PC-3 (cell line): ENCODE results near the gene TBX3. TPM values are rescaled to one million over a fixed set of nuclear protein-coding genes. Genes with fewer than 3 reads are reported as not detected.

Experiments used
- ATAC-seq: fragments of 200-7000 bp; cut with Tn5 transposase; 2 replicates; pipeline ENCODE4 v1.9.1; 2020; ENCODE audit warnings: mild to moderate bottlenecking, moderate library complexity
- BruUV-seq: library from RNA; stranded (reverse); fragments of 400-500 nt; replicated peaks from 2 replicates; lab custom pipeline; 2021; lab: Mats Ljungman, UMichigan
- CTCF ChIA-PET: fragments of 300-600 bp; sonication (Branson Sonifier 250); formaldehyde crosslinking; loops from one replicate; lab custom pipeline; 2022; ENCODE audit warnings: antibody characterized with exemption; lab: Charles Lee
- POLR2A ChIA-PET: fragments of 300-600 bp; sonication (Branson Sonifier 250); formaldehyde crosslinking; loops from one replicate; lab custom pipeline; 2022; ENCODE audit warnings: antibody characterized with exemption; ENCODE audit not compliant: unreplicated experiment; lab: Charles Lee
- DNase-seq: peaks from one replicate; pipeline ENCODE4 v3.0.0-alpha.2; 2015
- H2AFZ ChIP-seq: fragments of 300-600 bp; sonication (generic); 2 replicates; pipeline ENCODE4 v1.6.0; 2016; ENCODE audit warnings: antibody characterized with exemption, low read length
- H3F3A ChIP-seq: fragments of 300-600 bp; sonication (generic); one replicate; pipeline ENCODE4 v1.6.0; 2017; ENCODE audit warnings: antibody characterized with exemption, low read length, control low read depth, mild to moderate bottlenecking; ENCODE audit not compliant: unreplicated experiment
- H3K27ac ChIP-seq: fragments of 300-600 bp; sonication (generic); 2 replicates; pipeline ENCODE4 v1.5.1; 2016; ENCODE audit warnings: mild to moderate bottlenecking, low read length
- H3K27me3 ChIP-seq: fragments of 300-600 bp; sonication (generic); 2 replicates; pipeline ENCODE4 v1.6.1; 2016; ENCODE audit warnings: low read length, mixed read lengths
- H3K36me3 ChIP-seq: fragments of 300-600 bp; sonication (generic); 2 replicates; pipeline ENCODE4 v1.6.1; 2016; ENCODE audit warnings: low read depth, mixed run types, low read length, mixed read lengths
- H3K4me1 ChIP-seq: fragments of 300-600 bp; sonication (generic); 2 replicates; pipeline ENCODE4 v1.5.1; 2016; ENCODE audit warnings: low read length; ENCODE audit not compliant: insufficient read depth
- H3K4me2 ChIP-seq: fragments of 300-600 bp; sonication (generic); 2 replicates; pipeline ENCODE4 v1.6.0; 2016; ENCODE audit warnings: low read length
- H3K4me3 ChIP-seq: fragments of 300-600 bp; sonication (generic); 2 replicates; pipeline ENCODE4 v1.5.1; 2016; ENCODE audit warnings: mild to moderate bottlenecking, low read length, mixed read lengths
- H3K79me2 ChIP-seq: fragments of 300-600 bp; sonication (generic); 2 replicates; pipeline ENCODE4 v1.6.1; 2017; ENCODE audit warnings: low read length, mixed read lengths
- H3K9ac ChIP-seq: fragments of 300-600 bp; sonication (generic); 2 replicates; pipeline ENCODE4 v1.6.0; 2016; ENCODE audit warnings: mild to moderate bottlenecking, low read length
- H3K9me2 ChIP-seq: fragments of 300-600 bp; sonication (generic); replicated peaks from 2 replicates; pipeline ENCODE4 v1.6.1; 2016; ENCODE audit warnings: mixed run types, low read length, mixed read lengths
- H3K9me3 ChIP-seq: fragments of 300-600 bp; sonication (generic); 2 replicates; pipeline ENCODE4 v1.6.1; 2016; ENCODE audit warnings: low read length, mixed read lengths
- H4K20me1 ChIP-seq: fragments of 300-600 bp; sonication (generic); 2 replicates; pipeline ENCODE4 v1.6.1; 2016; ENCODE audit warnings: low read length, mixed read lengths
- CTCF ChIP-seq: fragments of 300-600 bp; sonication (generic); conservative IDR thresholded peaks from 2 replicates; pipeline ENCODE4 v1.5.1; 2017; ENCODE audit warnings: antibody characterized with exemption, low read depth, mild to moderate bottlenecking, low read length
- EZH2 ChIP-seq: fragments of 300-600 bp; sonication (generic); IDR thresholded peaks from one replicate; pipeline ENCODE4 v1.6.1; 2017; ENCODE audit warnings: antibody characterized with exemption, mild to moderate bottlenecking, low read length; ENCODE audit not compliant: unreplicated experiment
- EZH2phosphoT487 ChIP-seq: fragments of 300-600 bp; sonication (generic); IDR thresholded peaks from 2 replicates; pipeline ENCODE4 v1.6.1; 2018; ENCODE audit warnings: mild to moderate bottlenecking, antibody characterized with exemption, low read length, borderline replicate concordance
- intact Hi-C: fragments of 100-400 bp; cut with micrococcal nuclease; formaldehyde crosslinking; loops from 2 replicates; pipeline ENCODE4 v1.9.0; 2023
- total RNA-seq: library from RNA; depleted of rRNA; stranded (reverse); fragments of >200 nt; gene quantifications from 2 replicates; pipeline ENCODE4 v1.2.3, GENCODE V29; 2014

Gene TBX3
- total RNA-seq, 1 experiment from 2014 or later = 89.4 TPM

GRCh38 chr12:114670291-114670980, 13.5 kb downstream of the TBX3 start:
- Histone ChIP-seq H3K4me2 (peak overlapping the region; percentile 92), H3K4me1 (peaks cover 87% of the 10 kb centered on the region)
- POLR2A ChIA-PET = interaction anchor here (0.6 to 2.2 kb wide), 3 partner anchors 10 to 675 kb away, joined by 3 to 9 read pairs (median 3); partner anchors contain the start of gene TBX3

GRCh38 chr12:114669401-114670290, 14.3 kb downstream of the TBX3 start:
- Histone ChIP-seq H3K79me2 (peaks cover 60% of the 10 kb centered on the region), H3K4me1 (peaks cover 81% of the 10 kb centered on the region), H2AFZ (peak overlapping the region; percentile 47), H3K27me3 (no peaks in the 10 kb centered on the region), H3K4me2 (peak overlapping the region; percentile 92), H4K20me1 (no peaks in the 10 kb centered on the region), H3K27ac (peak overlapping the region; percentile 89), H3K36me3 (peaks cover 9% of the 10 kb centered on the region; the same call in 1 of the 2 replicates), H3F3A (peaks cover 19% of the 10 kb centered on the region), H3K9me2 (no peaks in the 10 kb centered on the region), H3K9me3 (no peaks in the 10 kb centered on the region), H3K9ac (peak overlapping the region; percentile 83), H3K4me3 (peak overlapping the region; percentile 94)
- TSS peak; percentile 56 for BruUV-seq
- CTCF ChIA-PET = interaction anchor here (0.6 to 3.8 kb wide), 5 partner anchors 15 to 875 kb away, joined by 3 to 28 read pairs (median 7); partner anchors contain the start of gene TBX3
- no peak for TF ChIP-seq EZH2
- no peak for TF ChIP-seq CTCF
- TF ChIP-seq EZH2phosphoT487 = no peak
- POLR2A ChIA-PET = interaction anchor here (0.6 to 2.2 kb wide), 3 partner anchors 15 to 674 kb away, joined by 3 to 9 read pairs (median 4); partner anchors contain the start of gene TBX3
- ATAC-seq (peak; percentile 0), DNase-seq (peak; percentile 81)
- intact Hi-C loops = loop anchor here (1.0 to 10.0 kb wide), 4 partner anchors 12 to 1835 kb away; no protein-coding TSS in a partner anchor

More at GRCh38 chr12:114670291-114670980, 13.5 kb downstream of the TBX3 start:
- no peaks in the 10 kb centered on the region for H3K9me3 ChIP-seq
- no peak for ATAC-seq
- no peaks in the 10 kb centered on the region for H3K27me3 ChIP-seq
- DNase-seq = peak; percentile 51
- H4K20me1 ChIP-seq = no peaks in the 10 kb centered on the region
- BruUV-seq = no TSS peak
- H3K79me2 ChIP-seq = peaks cover 68% of the 10 kb centered on the region
- peak overlapping the region; percentile 94 for H3K4me3 ChIP-seq
- peak overlapping the region; percentile 89 for H3K27ac ChIP-seq
- no peak overlapping the region for H2AFZ ChIP-seq
- H3K9ac ChIP-seq = peak overlapping the region; percentile 83
- TF ChIP-seq CTCF (no peak), EZH2 (no peak), EZH2phosphoT487 (no peak)
- no peaks in the 10 kb centered on the region for H3K9me2 ChIP-seq
- H3F3A ChIP-seq = peaks cover 19% of the 10 kb centered on the region
- CTCF ChIA-PET = interaction anchor here (0.6 to 3.8 kb wide), 4 partner anchors 14 to 728 kb away, joined by 7 to 28 read pairs (median 8); partner anchors contain the start of gene TBX3
- intact Hi-C loops = loop anchor here (1.0 kb wide), 1 partner anchor 11 kb away; no protein-coding TSS in a partner anchor
- H3K36me3 ChIP-seq = peaks cover 17% of the 10 kb centered on the region
